Kidney epithelial cell (primary cell): ENCODE measurements around the gene ZNF132. TPM values are rescaled to one million over a fixed set of nuclear protein-coding genes. Genes with fewer than 3 reads are reported as not detected.
A peak's percentile ranks its signal among the peaks of the same experiment; 100 is the strongest.

Experiments used
- DNase-seq: peaks from one replicate; pipeline ENCODE4 v3.0.0-alpha.2; 2010; ENCODE audit warnings: low read depth
- H3K27me3 ChIP-seq: 2 replicates; pipeline ENCODE4 v1.6.0; 2011; ENCODE audit warnings: low read length; ENCODE audit not compliant: control insufficient read depth, insufficient read depth
- H3K36me3 ChIP-seq: 2 replicates; pipeline ENCODE4 v1.5.1; 2011; ENCODE audit warnings: low read length; ENCODE audit not compliant: control insufficient read depth, insufficient read depth
- H3K4me3 ChIP-seq: 2 replicates; pipeline ENCODE4 v1.5.1; 2011; ENCODE audit warnings: low read depth, mild to moderate bottlenecking, control low read depth, low read length
- total RNA-seq: library from RNA; depleted of rRNA; stranded (reverse); fragments of >200 nt; gene quantifications from 2 replicates; pipeline ENCODE4 v1.2.3, GENCODE V29; 2015
- TF ChIP-seq, protein P1 (sequence below): IDR thresholded peaks from 2 replicates; pipeline ENCODE4 v1.5.1; 2011; ENCODE audit warnings: mild to moderate bottlenecking, moderate library complexity, low read length, control low read depth, inconsistent platforms; ENCODE audit not compliant: insufficient read depth, poor library complexity, severe bottlenecking

ZNF132 gene
- total RNA-seq, 1 donor from 2014 or later, result 4.8 TPM

DNA sequence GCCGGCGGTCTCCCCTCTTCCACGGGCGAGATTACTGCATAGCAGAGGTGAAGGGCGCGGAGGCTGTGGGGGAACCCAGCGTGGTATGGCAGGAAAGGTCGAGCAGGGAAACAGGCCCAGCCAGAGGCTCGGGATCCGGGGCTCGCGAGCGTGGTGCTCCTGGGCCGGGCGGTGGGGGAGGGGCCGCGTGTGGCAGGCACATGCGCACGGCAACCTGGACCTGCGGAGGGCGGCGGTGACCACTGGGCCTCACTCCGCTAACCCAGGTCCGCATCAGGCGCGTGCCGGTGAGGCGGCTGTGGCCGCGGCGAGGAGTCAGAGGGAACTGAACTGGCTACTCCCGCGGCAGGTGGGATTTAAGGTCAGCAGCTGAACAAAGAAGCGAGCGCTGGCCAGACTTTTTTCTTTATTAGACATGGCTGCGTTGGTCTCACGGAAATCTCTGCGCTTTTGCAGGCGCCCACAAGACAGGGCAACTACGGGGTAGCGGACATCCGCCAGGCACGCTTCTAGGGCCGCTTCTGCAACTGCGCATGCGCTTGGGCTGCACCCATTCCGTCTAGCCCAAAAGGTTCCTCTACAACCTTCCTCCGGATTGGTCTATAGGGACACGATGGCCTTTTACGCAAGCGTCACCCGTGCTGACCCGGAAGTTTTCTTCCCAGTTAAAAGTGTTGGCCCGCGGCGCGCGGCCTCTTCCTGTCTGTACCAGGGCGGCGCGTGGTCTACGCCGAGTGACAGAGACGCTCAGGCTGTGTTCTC, 53.2 kb downstream of the ZNF132 start, which contains the start of gene RPS5:
Gene RPS5, plus strand, starts transcription at position 694 of the 762 bp plus-strand sequence. CDS start 869 bp downstream, outside the sequence.
- Histone ChIP-seq H3K36me3 (no peaks in the 10 kb centered on the region), H3K4me3 (peak within 1 kb of the TSS; percentile 51), H3K27me3 (no peaks in the 10 kb centered on the region)
- TF ChIP-seq, protein P1, sequence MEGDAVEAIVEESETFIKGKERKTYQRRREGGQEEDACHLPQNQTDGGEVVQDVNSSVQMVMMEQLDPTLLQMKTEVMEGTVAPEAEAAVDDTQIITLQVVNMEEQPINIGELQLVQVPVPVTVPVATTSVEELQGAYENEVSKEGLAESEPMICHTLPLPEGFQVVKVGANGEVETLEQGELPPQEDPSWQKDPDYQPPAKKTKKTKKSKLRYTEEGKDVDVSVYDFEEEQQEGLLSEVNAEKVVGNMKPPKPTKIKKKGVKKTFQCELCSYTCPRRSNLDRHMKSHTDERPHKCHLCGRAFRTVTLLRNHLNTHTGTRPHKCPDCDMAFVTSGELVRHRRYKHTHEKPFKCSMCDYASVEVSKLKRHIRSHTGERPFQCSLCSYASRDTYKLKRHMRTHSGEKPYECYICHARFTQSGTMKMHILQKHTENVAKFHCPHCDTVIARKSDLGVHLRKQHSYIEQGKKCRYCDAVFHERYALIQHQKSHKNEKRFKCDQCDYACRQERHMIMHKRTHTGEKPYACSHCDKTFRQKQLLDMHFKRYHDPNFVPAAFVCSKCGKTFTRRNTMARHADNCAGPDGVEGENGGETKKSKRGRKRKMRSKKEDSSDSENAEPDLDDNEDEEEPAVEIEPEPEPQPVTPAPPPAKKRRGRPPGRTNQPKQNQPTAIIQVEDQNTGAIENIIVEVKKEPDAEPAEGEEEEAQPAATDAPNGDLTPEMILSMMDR, result no peak
- DNase-seq, result peak; percentile 96

DNA sequence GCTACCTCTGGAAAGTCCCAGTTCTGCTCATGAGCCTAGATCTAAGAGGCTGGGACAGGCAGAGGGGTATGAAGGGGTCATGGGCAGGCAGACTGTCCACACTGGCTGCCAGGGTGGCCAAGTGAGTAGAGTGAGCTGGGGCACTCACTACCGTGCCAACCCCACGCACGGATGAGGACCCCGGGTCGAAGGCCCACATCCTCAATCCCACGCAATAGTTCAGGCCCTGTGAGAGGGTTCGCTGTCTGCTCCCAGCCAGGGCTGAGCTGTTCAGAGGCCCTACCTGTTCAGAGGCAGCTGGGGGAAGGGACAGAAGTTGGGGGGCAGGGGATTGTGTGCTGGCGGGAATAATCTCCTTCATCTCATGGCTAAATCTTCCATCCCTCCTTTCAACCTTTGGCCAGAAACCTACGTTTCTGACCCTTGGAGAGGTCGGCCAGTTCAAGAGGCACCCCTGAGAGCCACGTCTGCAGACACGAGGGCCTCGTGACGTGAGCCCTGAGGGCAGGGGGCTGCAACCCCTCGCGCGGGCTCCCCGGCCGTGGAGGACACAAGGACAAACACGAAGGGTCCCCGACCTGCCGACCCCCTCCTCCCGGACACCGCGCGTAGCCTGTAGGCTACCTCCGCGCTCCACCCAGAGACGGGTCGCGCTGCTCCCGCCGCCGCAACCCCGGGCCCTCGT, 53.9 kb downstream of the ZNF132 start:
- H3K4me3 ChIP-seq, result peak overlapping the region; percentile 51
- TF ChIP-seq, protein P1, result no peak
- no peaks in the 10 kb centered on the region for H3K27me3 ChIP-seq
- DNase-seq, result no peak
- no peaks in the 10 kb centered on the region for H3K36me3 ChIP-seq

DNA sequence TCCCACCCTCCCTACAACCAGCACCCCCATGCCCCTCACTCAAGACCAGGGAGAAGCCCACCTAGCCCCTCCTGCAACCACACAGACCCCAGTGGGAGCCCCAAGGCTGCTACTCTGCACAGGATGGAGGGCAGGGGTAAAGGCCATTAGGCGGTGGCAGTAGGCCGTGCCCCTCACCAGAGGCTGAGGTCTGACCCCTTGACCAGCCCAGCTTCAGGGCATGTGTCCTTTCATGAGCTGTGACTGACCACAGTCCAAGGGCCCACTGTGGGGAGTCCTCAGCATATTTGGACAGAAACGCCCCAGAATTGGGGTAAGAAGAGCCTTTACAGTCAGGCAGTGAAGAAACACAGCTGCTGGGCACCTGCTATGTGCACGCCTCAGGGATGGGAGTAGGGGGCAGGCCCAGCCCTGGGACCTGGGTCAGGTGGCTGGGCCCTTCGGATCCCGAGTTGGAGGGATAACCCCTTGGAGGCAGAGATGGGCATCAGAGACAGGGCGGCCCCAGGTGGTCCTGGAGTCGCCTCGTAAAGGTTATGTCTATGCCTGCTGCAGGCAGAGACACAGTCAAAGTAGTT, 54.6 kb downstream of the ZNF132 start:
- Histone ChIP-seq H3K27me3 (no peaks in the 10 kb centered on the region), H3K4me3 (no peak overlapping the region), H3K36me3 (no peaks in the 10 kb centered on the region)
- TF ChIP-seq, protein P1, result no peak
- DNase-seq, result no peak

DNA sequence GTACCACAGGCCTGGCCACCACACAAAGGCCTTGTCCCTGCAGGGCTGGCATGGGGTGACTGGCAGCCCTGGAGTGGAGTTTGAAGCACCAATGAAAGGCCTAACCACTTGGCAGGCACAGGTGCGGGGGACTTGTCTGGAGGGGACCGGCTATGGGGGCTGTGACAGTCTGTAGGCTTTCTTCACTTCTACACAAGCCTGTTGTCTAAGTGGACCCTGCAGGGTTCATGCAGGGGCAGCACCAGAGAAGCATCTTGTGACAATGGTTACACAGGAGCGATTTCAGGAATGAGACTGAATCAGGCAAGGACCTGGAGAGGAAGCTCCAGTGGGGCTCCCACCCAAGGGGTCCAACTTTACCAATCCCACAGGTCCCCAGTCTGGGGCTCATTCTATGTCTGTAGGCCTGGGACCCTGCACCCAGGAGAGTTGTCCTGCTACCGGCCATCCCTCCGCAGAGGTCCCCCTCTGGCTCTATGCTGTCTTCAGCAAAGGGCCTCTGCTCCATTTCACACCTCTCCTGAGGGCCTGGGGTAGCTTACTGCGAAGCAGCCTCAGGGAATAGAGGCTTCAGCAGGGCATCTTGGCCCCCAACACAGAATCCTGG, 56.9 kb downstream of the ZNF132 start:
- no peak for DNase-seq
- TF ChIP-seq, protein P1, result no peak
- H3K36me3 ChIP-seq, result no peaks in the 10 kb centered on the region
- no peak overlapping the region for H3K4me3 ChIP-seq
- H3K27me3 ChIP-seq, result no peaks in the 10 kb centered on the region

Other genes with a start within 250 kb of the ZNF132 start
- gene ZNF544, start 211.2 kb downstream of the ZNF132 start, total RNA-seq, result 34.4 and 40.6 TPM in 2 replicates
- gene ZNF8, start 161.2 kb downstream of the ZNF132 start, total RNA-seq, result 7.1 and 9.4 TPM in 2 replicates
- gene ERVK3-1, start 134.8 kb downstream of the ZNF132 start, total RNA-seq, result 44.9 and 48.3 TPM in 2 replicates
- 2.0 and 4.0 TPM in 2 replicates for gene ZSCAN22, start 113.2 kb downstream of the ZNF132 start, total RNA-seq
- 6.7 and 8.1 TPM in 2 replicates for gene A1BG, start 86.7 kb downstream of the ZNF132 start, total RNA-seq
- gene ZNF497, start 77.4 kb downstream of the ZNF132 start, total RNA-seq, result 0.58 and 3.1 TPM in 2 replicates
- 4.3 and 5.9 TPM in 2 replicates for gene ZNF837, start 59.1 kb downstream of the ZNF132 start, total RNA-seq
- 2,403 and 2,550 TPM in 2 replicates for gene RPS5, start 52.9 kb downstream of the ZNF132 start, total RNA-seq
- gene RNF225, start 44.5 kb downstream of the ZNF132 start, total RNA-seq, result not detected in 2 replicates
- 6.6 and 7.1 TPM in 2 replicates for gene ZNF584, start 31.5 kb downstream of the ZNF132 start, total RNA-seq
- gene ZNF324B, start 11.5 kb upstream of the ZNF132 start, total RNA-seq, result 5.0 and 5.8 TPM in 2 replicates
- gene ZNF324, start 26.9 kb upstream of the ZNF132 start, total RNA-seq, result 7.2 and 12.3 TPM in 2 replicates
- 10.8 and 13.1 TPM in 2 replicates for gene ZNF446, start 36.2 kb upstream of the ZNF132 start, total RNA-seq
- 9.2 and 14.1 TPM in 2 replicates for gene SLC27A5, start 71.8 kb upstream of the ZNF132 start, total RNA-seq
- 15.6 and 16.2 TPM in 2 replicates for gene ZBTB45, start 79.7 kb upstream of the ZNF132 start, total RNA-seq
- 381 and 470 TPM in 2 replicates for gene TRIM28, start 103.9 kb upstream of the ZNF132 start, total RNA-seq
- 139 and 154 TPM in 2 replicates for gene CHMP2A, start 115.0 kb upstream of the ZNF132 start, total RNA-seq
- 50.3 and 58.2 TPM in 2 replicates for gene UBE2M, start 118.5 kb upstream of the ZNF132 start, total RNA-seq
- 14.6 and 19.3 TPM in 2 replicates for gene MZF1, start 133.2 kb upstream of the ZNF132 start, total RNA-seq